ENCODE results near the gene NTM. TPM values are rescaled to one million over a fixed set of nuclear protein-coding genes. Genes with fewer than 3 reads are reported as not detected.

NTM gene
- total RNA-seq, 1 experiment from 2014 or later: 0.73 TPM

DNA sequence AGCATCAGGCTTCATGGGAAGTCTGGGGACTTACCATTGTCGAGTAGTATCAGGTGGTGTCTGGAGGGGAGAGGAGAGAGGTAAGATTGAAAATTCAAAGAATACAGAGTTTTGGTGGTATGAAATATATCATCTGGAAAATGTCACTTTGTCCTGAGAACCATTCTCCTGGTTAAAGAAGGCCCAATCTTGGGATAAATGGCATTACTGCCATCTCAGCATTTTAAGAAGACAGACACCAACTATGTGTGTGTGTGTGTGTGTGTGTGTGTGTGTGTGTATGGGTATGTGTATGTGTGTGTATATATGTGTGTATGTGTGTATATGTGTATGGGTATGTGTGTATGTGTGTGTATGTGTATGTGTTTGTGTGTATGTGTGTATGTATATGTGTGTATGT is 673.3 kb downstream of the NTM start:
- no peak for DNase-seq
- Mint-ChIP-seq H3K27ac (ENCODE audit: unreplicated experiment) (no peak overlapping the region), H3K4me1 (ENCODE audit: low read depth, unreplicated experiment) (no peaks in the 10 kb centered on the region), H3K9me3 (ENCODE audit: unreplicated experiment) (no peaks in the 10 kb centered on the region), H3K36me3 (ENCODE audit: insufficient read depth, unreplicated experiment) (no peaks in the 10 kb centered on the region), H3K27me3 (ENCODE audit: insufficient read depth, unreplicated experiment) (peaks cover 2% of the 10 kb centered on the region), H3K4me3 (ENCODE audit: unreplicated experiment) (no peak overlapping the region)
- no TSS peak for BruUV-seq (replicated peaks)
- POLR2A ChIA-PET: no interaction called here
- TF ChIP-seq, protein P1, sequence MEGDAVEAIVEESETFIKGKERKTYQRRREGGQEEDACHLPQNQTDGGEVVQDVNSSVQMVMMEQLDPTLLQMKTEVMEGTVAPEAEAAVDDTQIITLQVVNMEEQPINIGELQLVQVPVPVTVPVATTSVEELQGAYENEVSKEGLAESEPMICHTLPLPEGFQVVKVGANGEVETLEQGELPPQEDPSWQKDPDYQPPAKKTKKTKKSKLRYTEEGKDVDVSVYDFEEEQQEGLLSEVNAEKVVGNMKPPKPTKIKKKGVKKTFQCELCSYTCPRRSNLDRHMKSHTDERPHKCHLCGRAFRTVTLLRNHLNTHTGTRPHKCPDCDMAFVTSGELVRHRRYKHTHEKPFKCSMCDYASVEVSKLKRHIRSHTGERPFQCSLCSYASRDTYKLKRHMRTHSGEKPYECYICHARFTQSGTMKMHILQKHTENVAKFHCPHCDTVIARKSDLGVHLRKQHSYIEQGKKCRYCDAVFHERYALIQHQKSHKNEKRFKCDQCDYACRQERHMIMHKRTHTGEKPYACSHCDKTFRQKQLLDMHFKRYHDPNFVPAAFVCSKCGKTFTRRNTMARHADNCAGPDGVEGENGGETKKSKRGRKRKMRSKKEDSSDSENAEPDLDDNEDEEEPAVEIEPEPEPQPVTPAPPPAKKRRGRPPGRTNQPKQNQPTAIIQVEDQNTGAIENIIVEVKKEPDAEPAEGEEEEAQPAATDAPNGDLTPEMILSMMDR (IDR thresholded peaks at IDR 0.05; ENCODE audit: insufficient read depth in 1 of 2, low read depth in 1 of 2, low read length in 1 of 2, severe bottlenecking in 1 of 2, unreplicated experiment in 1 of 2): no peak
- H3K4me1 ChIP-seq: no peaks in the 10 kb centered on the region
- CTCF ChIA-PET: no interaction called here
- H3K36me3 ChIP-seq (ENCODE audit: control insufficient read depth, insufficient read depth, low read length): no peaks in the 10 kb centered on the region
- no peaks in the 10 kb centered on the region for H3K27me3 ChIP-seq (replicated peaks; ENCODE audit: control insufficient read depth, insufficient read depth, low read length)
- intact Hi-C loops (cut with micrococcal nuclease; ENCODE audit: unreplicated experiment): no loop called here
- H3K9me3 ChIP-seq: no peaks in the 10 kb centered on the region; the same call in 1 of the 2 replicates
- H3K4me3 ChIP-seq (ENCODE audit: low read depth, low read length): no peak overlapping the region

DNA sequence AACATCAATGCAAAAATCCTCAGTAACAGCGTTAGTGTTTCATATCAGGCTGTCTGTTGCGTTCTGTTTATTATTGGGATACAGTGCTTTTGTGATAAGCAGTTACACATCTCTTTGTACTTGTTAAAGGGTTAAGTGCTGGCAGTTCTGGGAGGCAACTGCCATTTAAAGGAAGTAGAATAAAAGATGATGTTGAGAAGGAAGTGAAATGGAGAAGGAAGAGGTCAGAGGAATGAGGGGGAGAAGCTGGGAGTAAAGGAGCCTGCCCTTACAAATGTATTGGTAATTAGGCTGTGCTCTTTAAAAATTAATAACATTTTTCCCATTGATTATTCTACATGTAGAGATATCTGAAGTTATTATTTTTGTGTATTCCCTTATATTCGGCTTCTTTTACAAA is 674.7 kb downstream of the NTM start:
- H3K4me3 Mint-ChIP-seq (ENCODE audit: unreplicated experiment): no peak overlapping the region
- H3K9me3 ChIP-seq: no peaks in the 10 kb centered on the region; the same call in 1 of the 2 replicates
- no TSS peak for BruUV-seq (replicated peaks)
- CTCF ChIA-PET: no interaction called here
- no peaks in the 10 kb centered on the region for H3K4me1 ChIP-seq
- H3K27me3 ChIP-seq (replicated peaks; ENCODE audit: control insufficient read depth, insufficient read depth, low read length): no peaks in the 10 kb centered on the region
- H3K36me3 Mint-ChIP-seq (ENCODE audit: insufficient read depth, unreplicated experiment): no peaks in the 10 kb centered on the region
- no peaks in the 10 kb centered on the region for H3K4me1 Mint-ChIP-seq (ENCODE audit: low read depth, unreplicated experiment)
- H3K36me3 ChIP-seq (ENCODE audit: control insufficient read depth, insufficient read depth, low read length): no peaks in the 10 kb centered on the region
- TF ChIP-seq, protein P1 (IDR thresholded peaks at IDR 0.05; ENCODE audit: insufficient read depth in 1 of 2, low read depth in 1 of 2, low read length in 1 of 2, severe bottlenecking in 1 of 2, unreplicated experiment in 1 of 2): no peak
- H3K27ac Mint-ChIP-seq (ENCODE audit: unreplicated experiment): no peak overlapping the region
- H3K27me3 Mint-ChIP-seq (ENCODE audit: insufficient read depth, unreplicated experiment): peaks cover 9% of the 10 kb centered on the region
- no peaks in the 10 kb centered on the region for H3K9me3 Mint-ChIP-seq (ENCODE audit: unreplicated experiment)
- H3K4me3 ChIP-seq (ENCODE audit: low read depth, low read length): no peak overlapping the region
- DNase-seq: no peak
- POLR2A ChIA-PET: no interaction called here
- intact Hi-C loops (cut with micrococcal nuclease; ENCODE audit: unreplicated experiment): no loop called here

DNA sequence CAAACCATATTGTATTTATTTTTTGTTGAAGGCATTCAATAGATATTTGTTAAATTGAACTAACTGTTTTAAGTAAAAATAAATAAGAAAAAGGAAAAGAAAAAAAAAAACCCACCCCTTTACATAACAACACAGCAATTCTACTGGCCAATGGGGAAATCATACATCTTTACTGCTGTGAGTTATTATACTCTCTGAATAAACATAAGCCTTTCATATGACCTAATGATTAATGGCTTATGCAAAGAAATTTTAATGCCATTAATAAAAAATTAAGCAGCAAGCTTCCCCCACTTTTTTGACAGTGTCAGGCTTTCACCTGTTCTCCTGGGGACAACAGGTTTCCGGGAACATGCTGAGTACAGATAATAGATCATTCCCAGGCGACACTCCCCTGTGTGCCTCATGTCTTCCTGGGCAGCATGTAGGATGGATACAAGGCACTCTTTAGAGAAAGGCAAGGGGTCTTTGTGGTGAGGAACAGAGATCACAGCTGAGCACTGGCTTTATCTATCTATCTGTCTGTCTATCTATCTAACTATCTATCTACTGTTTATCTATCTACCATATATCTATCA is 676.0 kb downstream of the NTM start:
- Histone ChIP-seq H3K27me3 (replicated peaks; ENCODE audit: control insufficient read depth, insufficient read depth, low read length) (no peaks in the 10 kb centered on the region), H3K9me3 (no peaks in the 10 kb centered on the region; the same call in 1 of the 2 replicates), H3K36me3 (ENCODE audit: control insufficient read depth, insufficient read depth, low read length) (no peaks in the 10 kb centered on the region), H3K4me1 (no peaks in the 10 kb centered on the region), H3K4me3 (ENCODE audit: low read depth, low read length) (no peak overlapping the region)
- Mint-ChIP-seq H3K9me3 (ENCODE audit: unreplicated experiment) (no peaks in the 10 kb centered on the region), H3K27me3 (ENCODE audit: insufficient read depth, unreplicated experiment) (peaks cover 12% of the 10 kb centered on the region), H3K27ac (ENCODE audit: unreplicated experiment) (no peak overlapping the region), H3K4me3 (ENCODE audit: unreplicated experiment) (no peak overlapping the region), H3K4me1 (ENCODE audit: low read depth, unreplicated experiment) (no peaks in the 10 kb centered on the region), H3K36me3 (ENCODE audit: insufficient read depth, unreplicated experiment) (no peaks in the 10 kb centered on the region)
- TF ChIP-seq, protein P1 (IDR thresholded peaks at IDR 0.05; ENCODE audit: insufficient read depth in 1 of 2, low read depth in 1 of 2, low read length in 1 of 2, severe bottlenecking in 1 of 2, unreplicated experiment in 1 of 2): no peak
- no TSS peak for BruUV-seq (replicated peaks)
- CTCF ChIA-PET: no interaction called here
- intact Hi-C loops (cut with micrococcal nuclease; ENCODE audit: unreplicated experiment): no loop called here
- POLR2A ChIA-PET: no interaction called here
- no peak for DNase-seq

All from Caco-2 (cell line).